ENCODE results near the gene ECD.

Gene ECD

DNA sequence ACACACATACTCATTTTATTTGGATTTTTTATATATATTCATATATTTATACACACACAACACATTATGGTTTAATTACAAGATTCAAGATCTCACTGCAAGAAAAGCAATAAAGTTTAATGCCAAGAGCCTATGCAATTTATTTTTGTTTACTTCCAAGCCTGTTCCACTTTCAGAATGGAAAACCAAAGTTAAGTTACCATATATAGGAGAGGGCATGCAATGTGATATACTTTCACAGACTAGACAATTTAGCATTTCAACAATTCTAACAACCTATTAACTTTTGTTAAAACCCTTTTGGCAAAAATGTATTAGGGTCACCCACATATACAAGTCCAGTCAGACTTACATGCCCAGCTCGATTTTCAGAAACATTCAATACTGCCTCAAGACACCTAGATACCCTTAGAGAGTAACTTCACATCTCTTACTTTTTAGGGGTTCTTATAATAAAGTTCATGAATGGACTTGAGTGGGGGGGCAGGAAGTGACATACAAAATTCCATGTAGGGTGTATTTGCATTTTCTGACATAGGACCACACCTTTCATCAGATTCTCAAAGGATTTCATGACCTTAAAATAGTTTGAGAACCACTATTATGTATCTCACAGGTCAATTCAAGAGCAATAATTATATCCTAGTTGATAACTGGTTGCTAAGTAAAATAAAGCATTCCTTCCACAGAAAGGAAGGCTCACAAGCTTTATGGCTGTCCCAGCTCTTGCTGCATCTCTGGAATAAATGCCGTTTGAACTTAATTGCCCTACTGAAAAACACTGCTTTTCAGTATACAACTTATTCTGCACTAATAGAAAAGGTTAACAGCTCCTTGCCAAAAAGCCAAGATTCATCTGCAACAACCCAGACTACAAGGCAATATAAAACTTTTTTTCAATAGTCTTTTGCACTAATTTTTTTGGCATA is 73.6 kb downstream of the ECD start:
- peak overlapping the region; percentile 95 for H3K4me3 ChIP-seq (ENCODE audit: low read depth, low read length)
- TF ChIP-seq, protein P1, sequence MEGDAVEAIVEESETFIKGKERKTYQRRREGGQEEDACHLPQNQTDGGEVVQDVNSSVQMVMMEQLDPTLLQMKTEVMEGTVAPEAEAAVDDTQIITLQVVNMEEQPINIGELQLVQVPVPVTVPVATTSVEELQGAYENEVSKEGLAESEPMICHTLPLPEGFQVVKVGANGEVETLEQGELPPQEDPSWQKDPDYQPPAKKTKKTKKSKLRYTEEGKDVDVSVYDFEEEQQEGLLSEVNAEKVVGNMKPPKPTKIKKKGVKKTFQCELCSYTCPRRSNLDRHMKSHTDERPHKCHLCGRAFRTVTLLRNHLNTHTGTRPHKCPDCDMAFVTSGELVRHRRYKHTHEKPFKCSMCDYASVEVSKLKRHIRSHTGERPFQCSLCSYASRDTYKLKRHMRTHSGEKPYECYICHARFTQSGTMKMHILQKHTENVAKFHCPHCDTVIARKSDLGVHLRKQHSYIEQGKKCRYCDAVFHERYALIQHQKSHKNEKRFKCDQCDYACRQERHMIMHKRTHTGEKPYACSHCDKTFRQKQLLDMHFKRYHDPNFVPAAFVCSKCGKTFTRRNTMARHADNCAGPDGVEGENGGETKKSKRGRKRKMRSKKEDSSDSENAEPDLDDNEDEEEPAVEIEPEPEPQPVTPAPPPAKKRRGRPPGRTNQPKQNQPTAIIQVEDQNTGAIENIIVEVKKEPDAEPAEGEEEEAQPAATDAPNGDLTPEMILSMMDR (IDR thresholded peaks at IDR 0.05; ENCODE audit: low read depth, low read length): no peak

DNA sequence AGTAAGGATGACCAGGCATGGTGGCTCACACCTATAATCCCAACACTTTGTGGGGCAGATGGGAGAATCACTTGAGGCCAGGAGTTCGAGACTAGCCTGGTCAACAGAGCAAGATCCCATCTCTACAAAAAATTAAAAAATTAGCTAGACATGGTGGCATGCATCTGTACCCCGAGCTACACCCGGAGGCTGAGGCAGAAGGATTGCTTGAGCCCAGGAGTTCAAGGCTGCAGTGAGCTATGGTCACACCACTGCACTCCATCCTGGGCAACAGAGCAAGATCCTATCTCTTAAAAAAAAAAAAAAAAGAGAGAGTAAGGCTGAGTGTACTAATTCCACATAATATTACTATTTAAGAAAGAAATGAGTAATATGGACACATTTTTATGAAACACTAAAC is 75.0 kb downstream of the ECD start:
- H3K4me3 ChIP-seq (ENCODE audit: low read depth, low read length): no peak overlapping the region
- TF ChIP-seq, protein P1 (IDR thresholded peaks at IDR 0.05; ENCODE audit: low read depth, low read length): no peak

DNA sequence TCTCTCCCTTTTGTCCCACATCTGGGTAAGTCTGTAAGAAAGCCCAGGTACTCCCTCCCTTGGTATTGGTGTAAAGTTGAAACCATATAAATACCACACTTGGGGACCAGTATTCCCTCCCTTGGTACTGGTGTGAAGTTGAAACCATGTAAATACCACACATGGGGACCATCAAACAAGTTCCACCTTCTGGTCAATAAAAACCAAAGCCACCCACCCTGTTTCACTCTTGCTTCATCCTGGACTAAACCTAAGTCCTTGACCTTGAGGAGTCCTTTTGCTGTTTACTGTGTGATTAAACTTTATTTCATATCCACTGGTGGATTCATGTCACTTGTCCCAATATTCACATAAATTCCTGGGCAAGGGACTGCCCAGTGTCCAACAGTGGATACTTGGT is 79.5 kb downstream of the ECD start:
- TF ChIP-seq, protein P1 (IDR thresholded peaks at IDR 0.05; ENCODE audit: low read depth, low read length): no peak
- H3K4me3 ChIP-seq (ENCODE audit: low read depth, low read length): no peak overlapping the region

DNA sequence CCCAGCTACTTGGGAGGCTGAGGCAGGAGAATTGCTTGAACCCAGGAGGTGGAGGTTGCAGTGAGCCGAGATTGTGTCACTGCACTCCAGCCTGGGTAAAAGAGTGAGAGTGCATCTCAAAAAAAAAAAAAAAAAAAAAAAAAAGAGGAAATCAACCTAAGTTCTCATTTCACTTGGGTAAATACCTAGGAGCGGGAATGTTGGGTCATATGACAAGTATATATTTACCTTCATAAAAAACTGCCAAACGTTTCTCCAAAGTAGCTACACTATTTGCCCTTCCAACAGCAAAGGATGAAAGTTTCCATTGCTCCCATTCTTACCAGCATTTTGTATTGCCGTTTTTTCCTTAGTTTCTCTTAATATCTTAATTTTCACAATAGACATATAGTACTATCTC is 81.0 kb downstream of the ECD start:
- TF ChIP-seq, protein P1 (IDR thresholded peaks at IDR 0.05; ENCODE audit: low read depth, low read length): no peak
- H3K4me3 ChIP-seq (ENCODE audit: low read depth, low read length): no peak overlapping the region

DNA sequence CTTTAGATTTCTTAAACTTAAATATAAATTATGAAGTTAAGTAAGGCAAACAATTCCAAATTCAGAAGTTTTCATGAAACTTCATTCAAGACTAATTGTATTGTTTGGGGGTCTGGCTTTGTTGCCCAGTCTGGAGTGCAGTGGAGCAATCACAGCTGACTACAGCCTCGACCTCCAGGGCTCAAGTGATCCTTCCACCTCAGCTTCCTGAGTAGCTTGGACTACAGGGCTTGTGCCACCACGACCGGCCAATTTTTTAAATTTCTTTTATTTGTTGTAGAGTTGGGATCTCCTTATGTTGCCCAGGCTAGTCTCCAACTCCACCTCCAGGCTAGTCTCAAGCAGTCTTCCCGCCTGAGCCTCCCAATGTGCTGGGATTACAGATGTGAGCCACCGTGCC is 83.6 kb downstream of the ECD start:
- H3K4me3 ChIP-seq (ENCODE audit: low read depth, low read length): no peak overlapping the region
- TF ChIP-seq, protein P1 (IDR thresholded peaks at IDR 0.05; ENCODE audit: low read depth, low read length): no peak
